ENCODE measurements around the gene USP28. TPM values are rescaled to one million over a fixed set of nuclear protein-coding genes. Genes with fewer than 3 reads are reported as not detected.
A peak's percentile ranks its signal among the peaks of the same experiment; 100 is the strongest.

Gene USP28
- total and polyA plus RNA-seq, 2 donors (not counting 1 experiment from before 2014, with no cell fraction given), result 22.4 to 37.7 TPM

DNA sequence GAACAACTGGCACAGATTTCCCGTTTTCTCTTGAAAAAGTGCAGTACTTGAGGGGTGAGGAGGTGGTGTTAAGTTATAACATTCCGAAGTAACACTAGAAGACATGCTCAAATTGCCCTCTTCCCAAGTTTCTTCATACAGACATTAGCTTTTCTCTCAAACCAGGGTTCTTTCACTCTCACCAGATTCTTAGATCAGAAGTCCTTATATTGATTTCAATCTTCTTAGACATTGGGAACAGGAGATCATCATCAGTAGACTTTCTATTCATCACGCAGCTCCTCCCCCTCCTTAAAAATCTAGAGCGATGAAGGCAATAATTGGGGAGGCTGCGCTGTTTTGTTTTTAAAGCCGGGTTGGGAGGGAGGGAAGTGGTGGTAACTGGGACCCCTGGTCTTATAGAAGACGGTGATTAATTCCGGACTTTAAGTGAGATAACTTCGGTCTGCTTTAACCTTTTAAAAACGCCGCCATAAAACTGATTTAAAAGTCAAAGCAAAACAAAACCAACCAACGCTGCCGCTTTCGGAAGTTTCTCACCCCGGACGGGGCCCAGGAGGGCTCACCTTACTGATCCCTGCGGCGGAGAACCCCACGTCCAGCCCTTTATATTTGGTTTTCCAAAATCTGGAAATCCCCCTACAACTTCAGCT, 665 bp downstream of the USP28 start:
- H3K4me3 ChIP-seq (replicated peaks in 1 of 4; ENCODE audit: control extremely low read depth in 1 of 4, insufficient read depth in 1 of 4, low read depth in 3 of 4, low read length in 4 of 4), result peak overlapping the region; percentile 67 to 86 (median 86)
- H3K27me3 ChIP-seq (ENCODE audit: control insufficient read depth, insufficient read depth, low read length), result no peaks in the 10 kb centered on the region
- H3K36me3 ChIP-seq (ENCODE audit: control insufficient read depth, insufficient read depth, low read length), result no peaks in the 10 kb centered on the region
- H4K20me1 ChIP-seq (ENCODE audit: control insufficient read depth, extremely low read depth, insufficient read depth, low read length), result no peaks in the 10 kb centered on the region
- no peaks in the 10 kb centered on the region for H3K79me2 ChIP-seq (ENCODE audit: control insufficient read depth, insufficient read depth, low read length)
- H3K27ac ChIP-seq (ENCODE audit: insufficient read depth, low read length), result peak overlapping the region; percentile 55
- H3K4me2 ChIP-seq (ENCODE audit: extremely low read depth, insufficient read depth, low read length), result peak overlapping the region; percentile 91
- peak overlapping the region; percentile 51 for H3K9ac ChIP-seq (ENCODE audit: insufficient read depth, low read length)
- peak; percentile 8 to 30 for DNase-seq (ENCODE audit: low read depth in 2 of 2)
- no peak for TF ChIP-seq EZH2 (IDR thresholded peaks at IDR 0.05; ENCODE audit: low read length, missing control alignments)
- no peak for TF ChIP-seq CTCF (conservative IDR thresholded peaks at IDR 0.05 in 1 of 2, IDR thresholded peaks at IDR 0.05 in 1 of 2; ENCODE audit: low read depth in 1 of 2, low read length in 2 of 2)
- no peaks in the 10 kb centered on the region for H3K9me3 ChIP-seq (ENCODE audit: control insufficient read depth, insufficient read depth, low read depth, low read length)
- H2AFZ ChIP-seq (ENCODE audit: low read length), result peak overlapping the region; percentile 81
- no peaks in the 10 kb centered on the region for H3K4me1 ChIP-seq (ENCODE audit: control insufficient read depth, extremely low read depth, insufficient read depth, low read length)

DNA sequence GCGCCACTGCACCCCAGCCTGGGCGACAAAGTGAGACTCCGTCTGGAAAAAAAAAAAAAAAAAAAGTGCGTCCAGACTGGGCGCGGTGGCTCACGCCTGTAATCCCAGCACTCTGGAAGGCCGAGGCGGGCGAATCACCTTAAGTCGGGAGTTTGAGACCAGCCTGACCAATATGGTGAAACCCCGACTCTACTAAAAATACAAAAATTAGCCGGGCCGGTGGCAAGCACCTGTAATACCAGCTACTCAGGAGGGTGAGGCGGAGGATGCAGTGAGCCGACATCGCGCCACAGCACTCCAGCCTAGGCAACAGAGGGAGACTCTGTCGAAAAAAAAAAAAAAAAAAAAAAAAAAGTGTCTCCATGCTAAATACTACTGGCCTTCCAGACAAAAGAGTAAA, 1.3 kb downstream of the USP28 start:
- DNase-seq (ENCODE audit: low read depth in 2 of 2), result no peak
- no peaks in the 10 kb centered on the region for H3K79me2 ChIP-seq (ENCODE audit: control insufficient read depth, insufficient read depth, low read length)
- H3K4me2 ChIP-seq (ENCODE audit: extremely low read depth, insufficient read depth, low read length), result no peak overlapping the region
- no peaks in the 10 kb centered on the region for H4K20me1 ChIP-seq (ENCODE audit: control insufficient read depth, extremely low read depth, insufficient read depth, low read length)
- no peak overlapping the region for H3K9ac ChIP-seq (ENCODE audit: insufficient read depth, low read length)
- H3K36me3 ChIP-seq (ENCODE audit: control insufficient read depth, insufficient read depth, low read length), result no peaks in the 10 kb centered on the region
- H3K9me3 ChIP-seq (ENCODE audit: control insufficient read depth, insufficient read depth, low read depth, low read length), result no peaks in the 10 kb centered on the region
- no peak overlapping the region for H3K27ac ChIP-seq (ENCODE audit: insufficient read depth, low read length)
- peak overlapping the region in 3 of 4 experiments; percentile 86 for H3K4me3 ChIP-seq (replicated peaks in 1 of 4; ENCODE audit: control extremely low read depth in 1 of 4, insufficient read depth in 1 of 4, low read depth in 3 of 4, low read length in 4 of 4)
- no peaks in the 10 kb centered on the region for H3K4me1 ChIP-seq (ENCODE audit: control insufficient read depth, extremely low read depth, insufficient read depth, low read length)
- no peaks in the 10 kb centered on the region for H3K27me3 ChIP-seq (ENCODE audit: control insufficient read depth, insufficient read depth, low read length)
- no peak for TF ChIP-seq CTCF (conservative IDR thresholded peaks at IDR 0.05 in 1 of 2, IDR thresholded peaks at IDR 0.05 in 1 of 2; ENCODE audit: low read depth in 1 of 2, low read length in 2 of 2)
- TF ChIP-seq EZH2 (IDR thresholded peaks at IDR 0.05; ENCODE audit: low read length, missing control alignments), result no peak
- no peak overlapping the region for H2AFZ ChIP-seq (ENCODE audit: low read length)

- H3K9me3 ChIP-seq (ENCODE audit: control insufficient read depth, insufficient read depth, low read depth, low read length), result no peaks in the 10 kb centered on the region
Observed at GRCh38 chr11:113873236-113873626, 2.1 kb downstream of the USP28 start.

More at GRCh38 chr11:113873236-113873626, 2.1 kb downstream of the USP28 start:
- TF ChIP-seq EZH2 (IDR thresholded peaks at IDR 0.05; ENCODE audit: low read length, missing control alignments) (no peak), CTCF (conservative IDR thresholded peaks at IDR 0.05 in 1 of 2, IDR thresholded peaks at IDR 0.05 in 1 of 2; ENCODE audit: low read depth in 1 of 2, low read length in 2 of 2) (no peak)
- H3K4me2 ChIP-seq (ENCODE audit: extremely low read depth, insufficient read depth, low read length), result peak overlapping the region; percentile 48
- H3K4me1 ChIP-seq (ENCODE audit: control insufficient read depth, extremely low read depth, insufficient read depth, low read length), result no peaks in the 10 kb centered on the region
- H3K4me3 ChIP-seq (replicated peaks in 1 of 4; ENCODE audit: control extremely low read depth in 1 of 4, insufficient read depth in 1 of 4, low read depth in 3 of 4, low read length in 4 of 4), result peak overlapping the region in 2 of 4 experiments; percentile 9 to 41
- no peaks in the 10 kb centered on the region for H3K36me3 ChIP-seq (ENCODE audit: control insufficient read depth, insufficient read depth, low read length)
- H3K9ac ChIP-seq (ENCODE audit: insufficient read depth, low read length), result no peak overlapping the region
- no peaks in the 10 kb centered on the region for H3K27me3 ChIP-seq (ENCODE audit: control insufficient read depth, insufficient read depth, low read length)
- no peak overlapping the region for H2AFZ ChIP-seq (ENCODE audit: low read length)
- H3K27ac ChIP-seq (ENCODE audit: insufficient read depth, low read length), result no peak overlapping the region
- H4K20me1 ChIP-seq (ENCODE audit: control insufficient read depth, extremely low read depth, insufficient read depth, low read length), result no peaks in the 10 kb centered on the region
- DNase-seq (ENCODE audit: low read depth in 2 of 2), result peak; percentile 12 to 53
- no peaks in the 10 kb centered on the region for H3K79me2 ChIP-seq (ENCODE audit: control insufficient read depth, insufficient read depth, low read length)
